Umbilical cord (tissue), 2 donors: Measurements from ENCODE around the gene TMEM218. TPM values are rescaled to one million over a fixed set of nuclear protein-coding genes. Genes with fewer than 3 reads are reported as not detected.

Source experiments
- DNase-seq: peaks from one replicate; pipeline ENCODE4 v3.0.0-alpha.2; 2015; ENCODE audit warnings: low spot score
- total RNA-seq: library from RNA; depleted of rRNA; stranded (reverse); fragments of >200 nt; gene quantifications from one replicate; pipeline ENCODE4 v1.2.3, GENCODE V29; 2014; ENCODE audit warnings: low replicate concordance; ENCODE audit not compliant: insufficient read depth

The TMEM218 gene
- total RNA-seq, 1 donor from 2014 or later, result 48.6 TPM

DNA sequence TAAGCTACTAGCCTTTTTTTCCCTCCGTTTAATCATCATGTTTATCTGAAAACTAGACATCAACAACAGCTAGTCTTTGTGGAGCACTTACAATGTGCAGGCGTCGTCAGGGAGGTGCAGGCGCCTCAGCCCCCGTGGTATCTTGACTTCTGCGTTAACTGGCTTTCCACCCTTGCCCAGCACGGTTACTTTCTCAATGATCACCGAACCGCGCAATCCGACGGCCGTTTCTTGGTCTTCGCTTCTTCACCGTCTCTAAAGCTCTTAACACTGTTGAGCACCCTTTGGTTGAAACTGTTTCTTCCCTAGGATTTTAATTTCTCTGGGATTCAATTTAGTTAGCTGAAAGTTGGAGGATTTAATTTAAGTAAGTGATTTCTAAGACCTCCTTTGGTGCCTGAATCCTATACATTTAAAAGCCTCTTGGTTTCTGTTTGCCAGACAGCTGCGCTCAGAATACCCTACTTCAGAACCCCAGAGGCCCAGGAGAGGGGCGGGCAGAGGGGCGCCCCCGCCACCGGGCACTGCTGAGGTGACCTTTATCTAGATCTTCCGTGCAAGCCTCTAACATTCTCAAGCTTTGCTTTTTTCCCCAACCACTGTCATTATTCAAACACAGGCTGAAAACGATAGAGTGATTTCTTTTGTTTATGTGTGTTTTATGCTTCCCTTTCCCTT, 18.0 kb upstream of the TMEM218 start:
- DNase-seq, result no peak

DNA sequence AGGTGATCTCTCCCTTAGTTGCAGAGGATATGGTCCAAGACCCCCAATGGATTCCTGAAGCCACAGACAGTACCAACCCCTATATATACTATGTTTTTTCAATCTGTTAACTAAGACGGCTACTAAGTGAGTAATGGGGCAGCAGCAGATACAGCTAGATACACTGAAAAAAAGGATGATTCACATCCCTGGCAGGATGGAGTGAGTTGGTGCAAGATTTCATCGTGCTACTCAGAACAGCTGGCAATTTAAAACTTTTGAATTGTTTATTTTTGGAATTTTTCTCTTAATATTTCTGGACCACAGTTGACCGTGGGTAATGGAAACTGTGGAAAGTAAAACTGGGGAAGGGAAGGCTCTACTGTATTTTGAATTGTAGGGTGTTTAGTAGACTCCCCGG, 17.0 kb upstream of the TMEM218 start:
- no peak for DNase-seq

DNA sequence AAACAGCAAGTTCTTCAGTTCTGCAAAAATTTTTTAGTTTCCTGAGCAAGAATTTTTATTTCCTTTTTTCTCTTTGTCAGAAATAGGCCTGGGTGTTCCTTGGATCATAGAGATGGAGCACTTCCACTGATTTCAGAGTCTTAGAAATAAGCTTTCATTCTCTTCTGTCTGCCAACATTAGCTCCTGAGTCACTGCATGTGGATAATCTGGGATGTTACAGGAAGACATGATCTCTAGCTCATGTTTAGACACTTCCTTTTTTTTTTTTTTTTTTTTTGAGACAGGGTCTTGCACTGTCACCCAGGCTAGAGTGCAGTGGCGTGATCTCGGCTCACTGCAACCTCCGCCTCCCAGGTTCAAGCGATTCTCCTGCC, 13.2 kb upstream of the TMEM218 start:
- DNase-seq, result peak; percentile 87

DNA sequence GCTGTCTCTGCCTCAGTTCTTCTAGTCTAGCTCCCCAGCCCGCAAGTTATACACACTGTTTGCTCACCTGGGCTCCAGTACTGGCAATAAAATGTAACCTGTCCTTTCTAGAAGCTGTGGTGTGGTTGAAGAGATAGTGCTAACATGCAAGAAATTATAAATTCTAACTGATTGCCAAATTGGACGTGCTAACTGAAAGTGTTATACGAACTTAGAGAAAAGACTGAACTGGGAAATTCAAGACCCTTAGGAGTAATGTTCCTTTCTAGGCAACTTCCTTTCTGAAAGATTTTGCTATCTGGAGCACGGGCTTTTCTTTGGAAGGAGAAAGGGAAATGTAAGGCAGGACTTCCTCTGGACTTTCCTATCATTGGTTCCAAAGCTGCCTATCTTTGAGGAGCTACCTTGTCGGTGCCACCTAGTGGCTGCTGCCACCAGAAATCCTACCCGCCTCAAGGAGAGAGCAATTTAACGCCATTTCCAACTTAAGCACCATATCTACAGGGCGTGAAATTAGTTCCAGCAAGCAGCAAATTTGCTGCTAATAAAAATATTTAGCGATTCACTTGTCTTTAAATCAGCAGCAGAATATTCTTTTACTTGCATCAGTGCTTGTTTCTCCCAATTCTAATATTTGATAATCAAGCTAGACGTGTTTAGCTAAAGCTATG, 12.7 kb upstream of the TMEM218 start:
- peak; percentile 66 for DNase-seq

DNA sequence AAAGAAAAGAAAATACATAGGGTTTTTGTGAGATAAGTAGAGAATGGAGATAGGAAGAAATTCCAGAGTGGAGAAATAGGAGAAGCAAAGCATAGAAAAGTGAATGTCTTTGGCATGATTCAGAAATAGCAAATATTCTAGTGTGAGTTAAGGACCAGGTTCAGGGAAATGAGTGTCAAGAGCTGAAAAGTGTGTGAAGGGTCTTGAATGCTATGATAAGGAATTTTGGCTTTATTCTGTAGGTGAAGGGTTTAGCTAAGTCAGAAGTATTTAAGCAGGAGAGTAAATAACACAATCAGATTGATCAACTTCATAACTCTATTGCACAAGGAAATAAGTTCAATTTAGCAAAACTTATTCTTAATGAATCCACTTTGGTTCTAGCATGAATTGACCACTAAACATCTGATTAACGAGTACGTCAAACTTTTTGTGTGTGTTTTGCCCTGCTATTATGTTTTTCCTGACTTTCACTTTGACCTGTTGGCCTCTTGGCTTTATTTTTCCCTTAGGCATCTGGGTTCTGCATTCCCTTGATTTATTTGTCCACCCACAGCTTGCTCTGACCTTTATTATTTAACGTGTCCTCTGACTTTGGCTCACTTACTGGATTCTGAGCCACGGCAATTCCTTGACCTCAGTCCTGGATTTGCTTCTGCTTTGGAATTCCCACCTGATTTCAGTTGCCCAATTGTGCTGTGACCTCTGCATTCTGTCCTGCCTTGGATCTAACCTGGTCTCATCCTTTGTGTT, 11.9 kb upstream of the TMEM218 start:
- no peak for DNase-seq

DNA sequence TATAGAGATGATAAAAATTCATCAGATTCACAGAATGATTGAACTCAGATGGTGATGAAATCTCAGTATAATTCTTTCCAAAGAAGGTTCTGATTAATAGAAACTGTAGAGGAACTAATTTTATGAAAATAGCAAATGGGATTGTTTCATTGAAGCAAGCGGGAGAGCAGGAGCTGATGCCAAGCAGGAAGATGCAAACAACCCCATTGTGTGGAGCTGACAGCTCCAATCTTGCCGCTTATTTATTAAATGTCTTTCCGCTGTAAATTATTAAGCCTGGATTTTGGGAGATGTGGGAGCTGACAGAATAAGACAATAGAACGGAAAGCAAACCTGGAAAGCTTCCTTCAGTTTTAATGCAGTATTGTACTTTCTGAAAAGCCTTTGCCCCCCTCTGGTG, 6.0 kb upstream of the TMEM218 start:
- DNase-seq, result no peak

DNA sequence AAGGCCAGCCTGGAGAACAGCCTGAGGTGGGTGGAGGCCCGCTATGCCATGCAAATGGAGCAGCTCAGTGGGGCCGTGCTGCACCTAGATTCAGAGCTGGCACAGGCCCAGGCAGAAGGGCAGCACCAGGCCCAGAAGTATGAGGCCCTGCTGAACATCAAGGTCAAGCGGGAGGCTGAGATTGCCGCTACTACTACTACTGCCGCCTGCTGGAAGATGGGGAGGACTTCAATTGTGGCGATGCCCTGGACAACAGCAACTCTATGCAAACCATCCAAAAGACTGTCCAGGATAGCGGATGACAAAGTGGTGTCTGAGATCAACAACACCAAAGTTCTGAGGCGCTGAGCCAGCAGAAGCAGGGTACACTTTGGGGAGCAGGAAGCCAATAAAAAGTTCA, 3.1 kb upstream of the TMEM218 start:
- no peak for DNase-seq

DNA sequence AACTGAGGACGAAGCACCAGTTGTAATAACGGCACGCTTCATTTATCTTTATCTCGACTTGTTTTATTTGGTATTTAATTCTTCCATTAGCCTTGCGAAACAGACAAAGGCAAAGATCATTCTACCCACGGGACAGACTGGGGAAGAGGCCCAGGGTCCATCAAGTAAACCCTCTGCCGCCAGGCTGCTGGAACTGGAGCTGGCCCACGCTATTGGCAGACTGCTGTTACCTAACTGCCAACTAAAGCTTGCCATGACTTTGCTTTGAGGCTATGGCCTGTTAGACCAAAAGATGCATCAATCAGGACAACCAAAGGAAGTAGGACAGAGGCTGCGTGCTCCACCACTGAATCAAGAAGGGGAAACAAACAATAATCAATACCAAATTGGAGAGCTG, 780 bp upstream of the TMEM218 start:
- no peak for DNase-seq

DNA sequence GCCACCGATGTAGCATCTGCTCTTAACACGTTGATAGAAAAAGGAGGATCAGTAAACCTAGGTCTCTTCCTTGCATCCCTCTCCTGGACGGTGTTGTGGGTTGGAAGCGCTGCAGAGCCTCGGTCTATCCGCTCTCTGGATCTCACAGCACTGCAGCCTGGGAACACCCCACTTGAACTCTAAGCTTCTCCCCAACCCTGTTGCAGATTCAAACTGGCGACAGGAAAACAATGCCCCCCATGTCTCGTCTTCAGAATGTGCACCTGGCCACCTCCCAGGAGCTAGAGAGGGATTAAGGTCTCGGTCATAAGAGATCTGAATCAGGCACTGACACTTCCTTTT, 454 bp downstream of the TMEM218 start:
- DNase-seq, result no peak

DNA sequence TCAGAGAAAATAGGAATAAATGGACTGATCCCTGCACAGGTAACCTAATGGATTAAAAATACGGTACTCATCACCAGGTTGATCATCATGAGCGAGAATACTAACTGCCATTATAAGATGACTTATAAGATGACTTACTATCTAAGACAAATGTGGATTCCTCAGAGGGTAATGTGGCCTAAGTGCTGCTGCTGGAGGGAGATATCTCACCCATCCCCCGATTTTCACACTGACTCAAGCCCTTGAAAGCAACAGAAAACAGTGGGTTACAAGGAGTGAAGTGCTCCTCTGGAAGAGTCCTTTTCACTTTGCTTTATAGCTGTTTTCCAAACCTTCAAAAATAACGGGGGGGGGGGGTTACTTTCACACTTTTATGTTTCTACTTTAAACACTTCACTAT, 920 bp downstream of the TMEM218 start:
- no peak for DNase-seq

DNA sequence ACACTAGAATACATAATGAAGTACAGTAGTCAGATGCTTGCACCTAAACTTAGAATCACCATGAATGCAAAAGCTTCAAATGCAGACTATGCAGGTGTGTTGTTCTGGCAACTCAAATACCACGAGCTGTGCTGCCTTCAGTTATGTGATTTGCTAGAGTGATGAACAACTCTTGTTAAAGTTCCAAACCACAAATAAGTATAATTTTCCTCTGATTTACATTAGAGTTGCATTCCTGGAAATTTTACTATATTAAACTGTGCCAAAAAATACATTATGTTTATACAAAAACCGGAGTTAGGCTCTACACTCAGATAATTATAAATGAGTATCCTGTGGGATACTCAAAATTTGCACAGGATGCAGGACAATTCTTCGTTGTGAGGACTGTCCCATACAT, 3.0 kb downstream of the TMEM218 start:
- no peak for DNase-seq

DNA sequence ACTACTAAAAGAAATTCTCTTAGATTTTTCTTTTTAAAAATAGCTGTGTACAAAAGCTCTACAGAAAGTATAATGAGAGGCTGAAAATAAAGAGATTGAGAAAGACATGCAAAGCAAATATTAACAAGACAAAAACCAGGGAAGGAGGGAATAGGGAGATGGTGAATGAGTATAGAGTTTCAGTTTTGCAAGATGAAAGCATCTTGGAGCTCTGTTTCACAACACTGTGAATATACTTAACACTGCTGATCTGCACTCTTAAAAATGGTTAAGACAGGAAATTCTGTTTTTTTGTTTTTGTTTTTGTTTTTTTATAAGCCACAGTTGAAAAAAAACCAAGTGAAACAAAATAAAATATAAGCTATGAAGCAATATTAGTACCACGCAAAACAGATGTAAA, 5.5 kb downstream of the TMEM218 start:
- DNase-seq, result no peak

DNA sequence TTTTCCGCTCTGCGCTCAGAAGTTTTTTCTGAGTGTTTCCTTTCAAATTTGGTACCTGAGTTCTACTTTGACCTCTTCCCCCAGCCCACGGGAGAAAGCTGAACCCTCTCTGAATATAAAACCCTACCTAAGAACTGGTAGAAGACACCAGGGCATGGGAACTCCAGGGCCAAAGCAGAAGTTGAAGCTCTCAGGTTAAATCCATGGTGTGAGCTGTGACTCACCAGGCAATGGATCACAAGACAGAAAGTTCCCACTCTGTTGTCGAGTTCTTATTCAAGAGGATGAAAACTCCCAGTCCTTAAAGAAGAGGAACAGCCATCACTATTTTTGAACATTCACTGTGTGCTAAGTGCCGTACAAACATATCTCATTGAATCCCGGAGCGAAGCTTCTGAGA, 8.9 kb downstream of the TMEM218 start:
- no peak for DNase-seq

DNA sequence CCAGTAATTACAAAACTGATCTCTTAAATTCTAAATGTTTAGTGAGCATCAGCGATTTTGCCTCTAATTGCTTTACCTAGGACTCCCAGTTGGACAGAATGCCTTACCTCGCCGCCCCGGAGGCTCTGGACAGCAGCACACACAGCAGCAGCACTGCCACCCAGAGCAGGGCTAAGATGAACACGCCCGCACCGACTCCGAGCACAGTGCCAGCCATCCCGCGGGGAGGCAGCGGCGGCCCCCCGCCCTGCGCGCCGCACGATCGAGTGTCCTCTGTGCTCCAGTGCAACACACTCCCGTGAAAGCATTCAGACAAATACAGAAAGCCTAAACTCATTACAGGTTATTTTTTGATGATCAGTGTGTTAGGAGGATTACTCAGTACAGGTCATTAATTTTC, 9.4 kb downstream of the TMEM218 start:
- no peak for DNase-seq

DNA sequence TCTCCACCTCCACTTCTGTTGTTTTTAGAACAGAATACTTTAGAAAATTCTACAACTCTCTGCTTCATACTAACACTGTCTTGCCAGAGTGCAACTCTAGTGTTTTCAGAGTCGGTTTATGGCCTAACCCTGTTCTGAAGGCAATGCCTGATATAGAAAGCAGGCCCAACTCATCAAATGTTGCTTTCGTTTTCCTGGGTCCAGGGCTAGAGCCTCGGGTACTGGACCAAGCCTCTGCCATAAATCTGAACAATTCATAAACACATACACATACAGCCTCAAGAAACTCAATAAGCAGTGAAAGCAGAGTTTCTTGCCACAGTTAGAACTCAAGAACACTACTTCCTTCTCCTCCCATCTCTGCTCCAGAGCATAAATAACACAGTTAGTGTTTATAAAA, 9.8 kb downstream of the TMEM218 start:
- DNase-seq, result no peak

DNA sequence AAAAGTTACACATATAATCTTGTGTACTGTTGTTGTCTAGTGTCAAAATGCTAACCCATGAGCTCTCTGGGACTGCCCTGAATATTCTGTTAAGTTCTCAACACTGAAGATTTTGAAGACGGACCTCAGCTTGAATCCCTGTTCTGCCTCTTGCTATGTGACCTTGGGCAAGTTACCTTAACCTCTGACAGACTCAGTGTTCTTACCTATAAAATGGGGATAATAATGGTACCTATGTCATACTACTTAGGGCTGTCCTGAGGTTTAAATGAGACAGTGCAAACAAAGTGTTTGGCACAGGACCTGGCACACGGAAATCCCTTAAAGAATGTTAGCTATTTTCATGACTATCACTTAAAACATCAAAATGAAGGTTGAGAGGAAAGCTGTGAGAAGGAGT, 11.3 kb downstream of the TMEM218 start:
- no peak for DNase-seq

DNA sequence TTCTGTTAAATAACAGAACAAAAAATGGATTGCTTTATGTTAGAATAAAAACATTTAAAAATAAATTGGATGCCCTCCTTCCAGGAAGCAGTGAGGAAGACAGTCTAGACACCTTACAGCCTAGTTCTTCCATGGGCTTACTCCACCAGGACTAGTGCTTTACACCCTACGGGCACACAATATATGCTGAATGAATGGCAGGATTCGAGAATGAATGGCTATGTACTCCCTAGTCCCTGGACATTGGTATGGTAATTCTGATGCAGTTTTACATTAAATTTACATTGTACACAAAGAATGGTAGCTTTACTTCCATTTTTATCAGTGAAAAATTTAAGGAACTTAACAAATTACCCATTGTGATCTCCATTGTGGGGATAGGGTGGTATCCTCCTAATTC, 16.7 kb downstream of the TMEM218 start:
- DNase-seq, result no peak

DNA sequence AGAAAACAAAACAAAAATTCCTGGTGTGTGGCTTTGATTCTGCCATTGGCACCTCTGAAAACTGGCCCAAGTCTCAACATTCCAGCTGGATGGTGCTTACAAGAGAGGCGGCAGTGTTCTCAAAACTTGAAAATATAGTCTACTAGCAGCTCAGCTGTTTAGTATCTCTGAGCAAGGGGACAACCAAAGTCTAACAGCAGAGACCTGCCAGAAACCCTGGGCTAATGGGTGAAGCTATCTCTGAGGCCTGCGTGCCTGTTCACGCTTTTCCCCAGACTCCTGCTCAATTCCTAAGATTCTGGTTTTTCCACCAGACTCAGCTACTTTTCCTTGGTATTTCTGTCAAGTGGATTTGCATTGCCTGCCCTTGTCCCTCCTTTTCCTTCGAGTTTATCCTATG, 17.9 kb downstream of the TMEM218 start:
- DNase-seq, result no peak

DNA sequence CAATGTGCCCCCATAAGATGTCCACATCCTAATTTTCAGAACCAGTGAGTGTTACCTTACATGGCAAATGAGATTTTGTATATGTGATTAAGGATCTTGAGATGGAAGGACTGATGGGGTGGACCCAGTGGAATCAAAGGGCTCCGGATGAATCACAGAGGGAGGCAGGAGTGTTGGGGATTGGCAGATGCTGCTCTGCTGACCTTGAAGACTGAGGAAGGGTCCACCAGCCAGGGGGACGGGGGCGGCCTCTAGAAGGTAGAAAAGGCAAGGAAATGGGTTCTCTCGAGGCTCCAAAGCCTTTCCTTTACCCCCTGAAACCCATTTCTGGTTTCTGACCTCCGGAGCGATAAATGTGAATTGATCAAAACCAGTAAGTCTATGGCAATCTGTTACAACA, 18.8 kb downstream of the TMEM218 start:
- no peak for DNase-seq

DNA sequence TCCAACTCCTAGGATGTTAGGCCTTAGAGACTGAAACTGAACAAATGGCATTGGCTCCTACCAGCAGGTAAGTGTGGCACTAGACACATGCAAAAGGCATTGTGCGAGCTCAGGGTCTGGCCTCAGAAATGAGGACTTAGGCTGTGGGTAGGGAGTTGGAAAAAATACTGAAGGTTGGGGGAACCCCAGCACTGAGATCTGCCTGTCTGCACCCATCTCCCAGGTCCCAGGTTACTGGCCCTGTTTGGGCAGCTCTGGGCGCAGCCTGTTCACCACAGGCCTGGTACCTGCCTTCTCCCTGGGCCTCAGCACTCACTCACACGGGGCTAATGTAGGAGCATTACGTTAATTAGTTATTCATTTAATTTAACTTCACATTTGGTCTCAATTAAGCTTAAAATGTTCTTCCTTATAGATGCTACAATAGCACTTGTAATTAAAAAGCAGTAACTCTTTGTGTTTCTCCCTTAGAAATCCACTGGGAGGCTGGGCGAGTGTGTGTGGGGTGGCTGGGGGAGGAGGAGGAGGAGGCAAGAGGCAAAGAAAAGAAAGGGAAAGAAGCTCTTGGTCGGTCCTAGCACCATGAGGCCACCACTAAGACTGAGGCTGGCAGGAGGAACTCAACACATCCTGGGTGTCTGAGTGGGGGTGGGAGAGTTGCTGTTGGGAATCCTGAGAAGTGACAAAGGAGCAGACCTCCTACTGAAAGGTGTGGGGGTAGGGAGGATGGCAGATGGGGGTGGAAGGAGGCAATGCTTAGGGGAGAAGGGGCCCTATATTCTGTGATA, 19.4 kb downstream of the TMEM218 start:
- no peak for DNase-seq

DNA sequence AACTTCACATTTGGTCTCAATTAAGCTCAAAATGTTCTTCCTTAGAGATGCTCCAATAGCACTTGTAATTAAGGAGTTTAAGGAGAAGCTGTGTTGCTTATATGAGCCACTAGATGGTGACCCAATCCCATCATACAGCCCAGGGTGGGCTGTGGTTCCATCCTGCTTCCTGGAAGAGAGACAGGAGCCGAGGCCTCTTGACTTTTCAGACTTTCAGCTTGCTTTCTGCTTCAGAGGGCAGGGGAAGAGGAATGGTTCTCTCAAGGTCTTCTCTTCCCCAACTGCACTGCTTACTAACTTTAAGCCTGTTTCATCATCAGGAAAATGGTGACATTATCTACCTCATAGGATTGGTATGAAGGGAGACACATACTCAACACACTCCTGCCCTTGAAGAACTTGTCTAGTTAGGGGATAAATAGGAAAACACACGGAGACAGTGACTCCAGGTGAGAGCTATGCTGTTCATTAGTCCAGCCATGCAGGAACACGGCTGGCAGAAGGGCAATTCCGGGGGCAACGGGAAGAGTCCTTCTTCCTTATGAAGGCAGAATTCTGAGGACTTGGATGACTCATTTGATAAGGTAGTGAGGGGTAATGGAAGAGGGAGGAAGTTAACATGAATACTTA, 20.1 kb downstream of the TMEM218 start:
- peak; percentile 86 for DNase-seq

DNA sequence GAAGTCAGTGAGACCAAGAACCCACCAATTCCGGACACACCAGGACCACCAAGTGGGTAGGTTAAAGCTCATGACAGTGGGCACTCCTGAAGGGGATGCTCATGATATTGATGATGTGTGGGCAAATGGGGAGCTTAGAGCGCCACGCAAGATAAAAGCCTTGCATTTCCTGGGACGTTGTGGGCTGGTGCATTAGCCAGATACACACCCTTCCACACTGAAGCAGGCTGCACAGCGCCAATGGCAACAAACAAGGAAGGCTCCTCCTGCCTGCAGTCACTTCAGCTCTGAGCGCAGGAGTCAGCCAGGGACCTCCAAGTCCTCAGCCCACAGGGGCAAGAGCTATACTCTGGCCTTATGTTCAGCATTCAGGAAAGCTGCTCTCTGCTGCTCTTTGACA, 20.6 kb downstream of the TMEM218 start:
- no peak for DNase-seq
